Stimulated activated CD4-positive, alpha-beta T cell treated with anti-CD3 and anti-CD28 coated beads, Interleukin-2, amount 100 ng/mL, for 48 hours (primary cell): Measurements from ENCODE around the gene PNO1.
"Not testable (repeated sequence)": the region's sequence is repeated elsewhere in the genome, so short reads cannot be mapped to it uniquely, and the experiment has no call there.

Source experiments
- DNase-seq, 2 donors: peaks; one replicate each; pipeline ENCODE4 v3.0.0-alpha.2; 2020

Gene PNO1

DNA sequence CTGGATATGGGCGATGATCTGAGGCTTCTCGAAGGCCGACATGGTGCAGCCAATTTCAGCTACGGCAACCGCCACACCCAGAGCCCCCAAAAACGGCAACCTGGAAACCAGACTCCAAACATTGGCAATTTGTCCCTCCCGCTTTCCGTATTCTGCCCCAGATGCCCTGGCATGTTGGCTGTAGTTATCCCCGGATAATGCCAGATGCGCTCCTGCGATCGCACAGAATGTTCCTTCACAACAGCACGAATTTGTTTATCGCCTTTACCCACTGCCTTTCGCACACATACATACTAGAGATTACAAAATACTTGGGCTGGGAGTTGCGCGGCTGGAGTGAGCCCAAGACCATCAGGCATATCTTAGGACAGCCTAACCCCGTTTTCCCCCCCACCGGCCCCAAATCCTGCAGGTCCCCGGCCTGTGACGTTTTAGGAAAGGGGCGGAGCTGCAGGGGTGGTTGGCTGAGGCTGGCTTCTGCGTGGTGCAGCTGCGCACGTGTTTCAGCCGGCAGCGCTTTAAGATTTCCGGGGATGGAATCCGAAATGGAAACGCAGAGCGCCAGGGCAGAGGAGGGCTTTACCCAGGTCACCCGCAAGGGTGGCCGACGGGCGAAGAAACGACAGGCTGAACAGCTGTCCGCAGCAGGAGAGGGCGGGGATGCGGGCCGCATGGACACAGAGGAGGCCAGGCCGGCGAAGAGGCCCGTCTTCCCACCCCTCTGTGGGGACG is at the start of gene PNO1:
PNO1 (plus strand) TSS at position 487 of the 732 bp plus-strand sequence; CDS start at position 534, 47 bp downstream.
- DNase-seq: peak; percentile 93 to 96

DNA sequence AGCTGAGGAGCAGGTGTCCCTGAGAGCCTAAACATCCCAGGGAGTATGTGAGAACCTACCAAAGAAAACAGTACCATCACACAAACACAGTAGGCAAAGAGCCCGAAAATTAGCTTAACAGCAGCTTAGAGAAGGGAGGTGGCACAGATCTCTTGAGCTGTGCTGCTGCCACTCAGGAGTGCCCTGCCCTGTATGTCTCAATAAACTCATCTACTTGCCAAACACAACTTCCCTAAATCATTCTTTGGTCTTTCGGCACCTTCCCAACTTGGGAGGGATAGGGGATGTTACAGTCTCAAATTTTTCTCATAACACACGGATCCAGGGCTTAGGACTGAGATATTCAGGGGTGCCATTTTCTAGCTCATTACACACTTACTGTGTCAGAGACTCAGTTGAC is 49.6 kb upstream of the PNO1 start:
- DNase-seq: no peak

DNA sequence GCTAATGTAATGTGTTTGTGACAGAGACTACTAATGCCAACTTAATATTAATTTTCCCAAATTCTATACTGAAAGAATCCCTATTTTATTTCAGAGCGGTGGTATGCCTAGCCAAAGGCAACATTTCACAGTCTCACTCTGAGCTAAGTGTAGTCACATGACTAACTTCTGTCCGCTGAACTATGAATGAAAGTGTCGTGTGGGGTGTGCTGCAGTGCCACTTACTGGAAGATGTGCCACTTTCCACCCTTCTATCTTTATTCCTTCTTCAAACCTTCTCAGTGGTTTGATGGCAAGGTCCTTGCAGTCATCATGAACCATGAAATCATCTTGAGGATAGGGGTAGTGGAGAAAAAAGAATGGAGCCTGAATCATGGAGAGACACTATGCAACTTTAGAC is 47.6 kb upstream of the PNO1 start:
- DNase-seq: no peak

DNA sequence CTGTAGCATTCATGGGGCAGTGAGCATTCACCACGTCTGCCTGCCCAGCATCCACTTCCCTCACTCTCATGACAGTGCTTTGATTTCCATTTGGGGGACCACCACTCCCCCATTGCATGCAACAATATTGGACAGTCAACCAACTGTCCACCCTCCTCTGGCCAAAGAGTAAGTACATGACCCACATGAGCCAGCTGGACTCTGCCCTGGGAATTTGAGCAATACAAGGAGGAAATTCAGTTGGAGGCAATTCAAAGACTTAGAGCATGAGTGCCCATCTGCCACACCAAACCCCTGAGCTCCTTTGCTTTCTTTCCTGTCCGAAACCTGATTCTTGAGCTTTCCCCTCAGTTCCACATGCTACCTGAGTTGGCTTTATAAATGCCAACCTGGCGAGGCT is 41.7 kb upstream of the PNO1 start:
- no peak for DNase-seq

DNA sequence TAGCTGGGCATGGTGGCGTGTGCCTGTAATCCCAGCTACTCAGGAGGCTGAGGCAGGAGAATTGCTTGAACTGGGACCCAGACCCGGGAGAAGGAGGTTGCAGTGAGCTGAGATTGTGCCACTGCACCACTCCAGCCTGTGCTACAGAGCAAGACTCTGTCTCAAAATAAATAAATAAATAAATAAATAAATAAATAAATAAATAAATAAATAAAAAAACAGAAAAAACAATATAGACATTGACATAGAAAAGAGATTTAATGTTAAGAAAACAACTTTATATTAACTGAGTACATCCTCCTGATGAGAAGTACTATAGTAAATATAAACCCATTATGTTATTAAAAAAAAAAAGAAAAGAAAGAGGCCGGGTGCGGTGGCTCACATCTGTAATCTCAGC is 39.8 kb upstream of the PNO1 start:
- DNase-seq: not testable (repeated sequence)

DNA sequence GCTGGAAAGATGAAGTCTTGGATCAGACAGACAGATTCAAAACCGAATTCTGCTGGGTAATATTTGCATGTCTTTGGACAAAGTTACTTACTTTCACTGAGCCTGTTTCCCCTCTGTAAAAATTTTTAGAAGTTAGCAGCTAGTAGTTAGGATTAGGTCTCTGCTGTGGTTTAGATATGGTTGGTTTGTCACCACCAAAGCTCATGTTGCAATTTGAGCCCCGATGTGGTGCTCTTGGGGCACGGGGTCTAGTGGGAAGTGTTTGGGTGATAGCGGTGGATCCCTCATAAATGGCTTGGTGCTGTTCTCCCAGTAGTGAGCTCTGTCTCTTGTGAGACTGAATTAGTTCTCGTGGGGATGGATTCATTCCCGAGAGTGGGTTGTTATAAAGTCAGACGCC is 38.9 kb upstream of the PNO1 start:
- no peak for DNase-seq

DNA sequence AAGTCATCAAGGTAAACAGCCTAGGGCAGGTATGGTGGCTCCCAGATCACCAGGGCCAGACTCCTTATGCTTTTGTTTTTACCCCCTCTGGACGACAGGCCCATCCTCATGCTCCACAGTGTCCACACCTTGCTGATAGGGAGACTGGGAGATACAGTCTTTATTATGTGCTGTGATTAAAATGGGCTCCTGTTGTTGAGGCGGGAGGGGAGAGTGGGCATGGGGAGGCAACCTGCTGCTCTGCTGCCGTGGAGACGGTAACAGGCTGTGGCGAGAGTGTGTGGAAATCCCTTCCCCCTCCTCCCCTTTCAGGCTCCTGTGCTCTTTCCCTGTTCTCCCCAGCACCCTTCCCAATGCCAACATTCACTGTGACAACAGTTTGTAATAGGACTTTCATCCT is 38.2 kb upstream of the PNO1 start:
- no peak for DNase-seq

DNA sequence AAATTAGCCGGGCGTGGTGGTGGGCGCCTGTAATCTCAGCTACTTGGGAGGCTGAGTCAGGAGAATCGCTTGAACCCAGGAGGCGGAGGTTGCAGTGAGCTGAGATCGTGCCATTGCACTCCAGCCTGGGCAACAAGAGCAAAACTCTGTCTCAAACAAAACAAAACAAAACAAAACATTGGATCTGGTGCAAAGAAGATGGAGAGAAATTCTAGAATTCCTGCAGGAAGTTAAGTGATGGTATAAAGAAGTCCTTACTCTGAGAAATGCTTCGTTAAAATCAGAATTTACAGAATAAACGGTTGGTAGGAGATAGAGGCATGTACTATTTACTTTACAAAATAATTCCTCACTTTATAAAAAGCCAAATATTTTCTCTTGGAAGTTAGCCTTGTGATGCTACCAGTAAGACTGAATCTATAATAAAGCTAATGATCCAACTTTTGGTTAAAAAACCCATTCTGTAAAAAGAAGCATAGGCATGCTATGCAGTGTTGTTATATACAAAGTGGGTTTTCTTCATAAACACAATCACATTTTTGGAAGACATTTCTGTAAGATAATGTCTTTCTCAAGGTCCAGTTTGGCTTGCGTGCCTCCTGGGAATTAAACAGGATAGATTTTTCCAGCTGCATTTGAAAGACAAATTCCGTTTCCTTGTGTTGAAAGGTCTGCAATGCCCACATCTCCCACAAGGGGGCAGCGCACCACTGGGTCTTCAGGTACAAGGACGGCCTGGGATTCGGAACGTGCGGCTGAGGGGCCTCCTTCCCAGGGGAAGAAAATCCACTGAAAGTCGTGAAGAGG is 35.6 kb upstream of the PNO1 start:
- peak; percentile 75 to 82 for DNase-seq

DNA sequence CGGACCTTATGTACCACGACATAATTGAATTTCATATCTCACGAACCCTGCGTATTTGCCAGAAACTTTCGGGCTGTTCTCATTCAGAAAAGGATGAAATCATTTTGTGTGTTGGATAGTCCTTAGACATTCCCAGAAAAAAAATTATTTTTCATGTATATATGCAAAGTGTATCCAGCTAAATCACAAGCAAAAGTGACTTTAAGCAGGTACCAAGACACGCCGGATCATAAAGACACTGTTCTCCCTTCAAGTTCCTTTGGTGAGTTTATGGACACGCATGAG is 35.1 kb upstream of the PNO1 start:
- no peak for DNase-seq

DNA sequence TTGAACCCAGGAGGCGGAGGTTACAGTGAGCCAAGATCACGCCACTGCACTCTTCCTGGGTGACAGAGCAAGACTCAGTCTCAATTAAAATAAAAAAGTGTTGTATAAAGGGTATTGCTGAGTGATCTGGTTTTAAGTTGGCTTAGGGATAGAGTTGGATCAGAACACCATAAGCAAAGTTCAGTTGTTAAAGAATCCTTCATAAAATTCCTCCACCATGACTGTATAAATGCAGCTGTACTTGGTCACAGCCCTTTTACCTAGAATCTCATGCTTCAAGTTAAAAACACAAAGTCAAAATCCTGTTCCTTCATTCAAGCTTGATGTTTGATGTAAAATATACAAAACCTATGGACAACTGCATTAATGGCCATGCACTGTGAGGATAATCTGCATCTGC is 33.4 kb upstream of the PNO1 start:
- no peak for DNase-seq

DNA sequence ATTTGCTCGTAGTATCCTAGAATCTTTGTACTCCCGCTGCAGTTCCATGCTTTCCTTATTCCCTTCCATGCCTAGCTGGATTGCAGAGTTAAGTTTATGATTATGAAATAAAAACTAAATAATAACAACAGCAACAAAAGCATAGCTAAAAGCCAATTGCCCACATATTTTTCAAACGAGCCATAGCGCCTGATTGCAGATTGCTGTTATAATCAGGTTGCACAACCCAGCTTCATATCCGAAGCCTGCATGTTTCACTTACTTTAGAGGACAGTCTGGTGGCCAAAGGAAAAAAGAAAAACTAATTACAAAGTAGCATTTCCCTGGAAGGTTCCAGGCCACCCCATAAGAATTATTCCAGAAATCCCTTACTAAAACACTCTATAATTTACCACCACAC is 31.9 kb upstream of the PNO1 start:
- DNase-seq: no peak

DNA sequence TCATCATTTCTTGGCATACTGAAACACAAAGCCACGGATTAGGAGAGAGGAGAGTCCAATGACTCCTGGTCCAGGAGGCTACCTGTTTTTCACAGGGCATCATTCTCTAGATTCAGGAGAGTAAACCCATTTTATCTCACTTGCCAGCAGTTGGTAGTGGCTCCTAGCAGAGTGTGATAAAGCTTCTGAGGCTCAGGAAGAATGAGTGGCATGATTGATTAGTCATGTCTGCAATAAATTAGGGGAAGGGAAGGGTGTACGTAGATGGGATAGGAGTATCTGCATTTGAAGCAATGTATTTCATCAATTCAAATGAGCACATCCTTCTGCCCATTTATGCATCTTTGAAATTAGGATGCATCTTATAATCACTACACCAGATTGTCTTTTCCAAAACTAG is 31.1 kb upstream of the PNO1 start:
- DNase-seq: no peak

DNA sequence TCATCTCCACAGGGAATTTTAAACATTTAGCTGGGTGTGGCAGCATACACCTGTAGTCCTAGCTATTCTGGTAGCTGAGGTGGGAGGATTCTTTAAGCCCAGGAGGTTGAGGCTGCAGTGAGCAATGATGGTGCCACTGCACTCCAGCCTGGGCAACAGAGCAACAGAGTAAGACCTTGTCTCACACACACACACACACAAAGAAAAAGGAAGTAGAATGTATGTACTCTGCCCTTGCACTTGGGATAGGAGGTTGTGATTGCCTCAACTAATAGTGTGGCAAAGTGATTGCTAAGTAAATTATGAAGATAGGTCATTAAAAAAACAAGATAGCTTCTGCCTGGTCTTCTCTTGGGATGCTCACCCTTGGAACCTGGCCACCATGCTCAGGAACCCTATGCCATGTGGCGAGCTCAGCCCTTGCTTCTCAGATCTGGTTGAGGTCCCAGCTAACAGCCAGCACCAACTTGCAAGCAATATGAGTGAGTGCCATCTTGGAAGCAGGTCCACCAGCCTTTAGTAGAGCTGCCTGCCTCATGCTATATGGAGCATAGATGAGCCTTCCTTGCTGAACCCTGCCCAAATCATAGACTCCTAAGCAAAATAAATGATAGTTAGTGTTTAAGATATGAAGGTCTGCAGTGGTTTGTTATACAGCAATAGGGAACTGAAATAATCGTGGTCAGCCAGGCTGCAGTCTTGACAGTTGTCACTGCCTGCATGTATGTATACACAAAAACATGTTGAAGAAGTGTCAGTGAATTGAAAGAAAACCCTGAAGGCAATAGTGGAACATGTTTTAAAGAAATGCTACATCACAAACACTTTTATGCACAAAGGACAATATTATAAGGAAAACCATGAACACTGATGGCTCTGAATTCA is 30.1 kb upstream of the PNO1 start:
- DNase-seq: no peak

DNA sequence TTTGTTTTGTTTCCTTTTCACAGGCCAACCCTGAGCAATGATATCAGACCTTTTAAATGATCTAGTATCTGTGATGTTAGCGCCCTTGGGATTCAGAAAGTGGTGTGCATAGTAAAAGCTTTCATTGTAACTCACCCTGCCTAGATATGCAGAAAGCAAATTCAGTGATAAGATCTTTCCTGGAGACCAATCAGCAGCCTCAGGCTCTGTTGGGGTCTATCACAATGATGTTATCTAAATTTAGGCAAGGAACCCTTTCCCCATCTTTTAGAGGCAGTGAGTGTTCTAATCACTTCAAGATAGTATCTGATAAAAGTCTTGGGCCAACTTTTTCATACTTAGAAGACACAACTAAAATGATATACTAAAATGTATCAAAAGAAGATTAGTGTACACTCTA is 23.6 kb upstream of the PNO1 start:
- no peak for DNase-seq

DNA sequence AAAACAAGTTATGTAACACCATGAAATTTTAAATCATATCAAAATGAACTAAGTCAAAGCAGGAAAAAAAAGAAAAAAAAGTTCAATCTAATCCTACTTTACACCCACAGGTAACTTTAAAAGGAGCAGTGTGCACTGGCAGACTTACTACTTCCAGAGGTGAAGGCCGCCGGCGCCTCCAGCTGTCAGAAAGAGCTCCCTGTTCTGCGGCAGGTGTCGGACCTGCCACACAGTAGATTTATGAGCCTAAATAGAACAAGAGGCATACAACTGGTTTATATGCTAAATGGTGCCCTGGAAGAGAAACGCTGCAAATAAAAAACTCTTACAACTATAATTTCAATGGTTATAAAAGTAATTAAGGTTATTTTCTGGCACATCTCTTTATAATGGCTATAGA is 23.1 kb upstream of the PNO1 start:
- no peak for DNase-seq

DNA sequence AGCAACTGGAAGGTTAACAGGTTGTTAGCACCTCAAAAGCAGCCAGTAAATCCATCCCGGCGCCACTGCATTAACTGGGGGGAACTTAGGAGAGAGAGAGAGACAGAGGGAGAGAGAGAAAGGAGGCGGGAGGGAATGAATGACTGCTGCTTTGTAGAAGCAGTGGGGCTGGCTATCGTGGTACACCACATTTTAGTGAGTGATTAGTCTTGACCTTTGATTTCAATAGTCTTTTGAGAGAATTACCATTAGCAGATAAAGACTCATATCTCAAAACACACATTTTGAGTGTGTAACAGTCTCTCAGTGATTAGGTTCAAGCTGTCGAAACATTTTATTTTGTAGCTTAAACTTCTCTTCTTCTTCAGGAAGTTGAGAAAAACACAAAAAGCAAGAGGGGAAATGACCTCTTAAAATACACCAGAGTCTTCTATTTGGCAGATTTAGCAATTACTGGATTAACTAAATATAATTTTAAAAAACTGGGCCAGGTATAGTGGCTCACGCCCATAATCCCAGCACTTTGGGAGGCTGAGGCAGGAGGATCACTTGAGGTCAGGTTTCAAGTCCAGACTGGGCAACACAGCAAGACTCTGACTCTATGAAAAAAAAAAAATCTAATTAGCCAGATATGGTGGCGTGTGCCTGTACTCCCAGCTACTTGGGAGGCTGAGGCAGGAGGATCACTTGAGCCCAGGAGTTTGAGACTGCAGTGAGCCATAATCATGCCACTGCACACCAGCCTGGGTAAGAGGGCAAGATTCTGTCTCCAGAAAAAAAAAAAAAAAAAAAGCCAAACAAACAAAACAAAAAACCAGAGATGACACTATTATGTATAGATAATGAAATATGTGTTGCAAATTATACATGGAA is 22.0 kb upstream of the PNO1 start:
- DNase-seq: no peak

DNA sequence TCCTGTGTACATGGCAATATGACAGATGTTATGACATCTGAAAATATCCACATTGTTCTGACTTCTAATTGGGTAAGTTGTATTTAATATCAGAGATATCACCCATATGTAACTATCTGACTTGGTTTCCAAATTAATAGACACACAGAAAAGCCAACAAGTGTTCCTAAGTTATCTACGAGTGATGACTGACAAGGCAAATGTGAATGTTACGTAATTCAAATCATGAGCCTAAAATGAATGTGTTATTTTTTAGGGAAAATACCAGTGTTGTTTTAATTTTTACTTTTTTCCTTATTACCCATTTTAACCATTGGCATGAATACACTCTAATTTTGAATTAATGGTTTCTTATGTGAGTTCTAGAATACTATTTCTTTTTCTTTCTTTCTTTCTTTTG is 15.8 kb upstream of the PNO1 start:
- no peak for DNase-seq

DNA sequence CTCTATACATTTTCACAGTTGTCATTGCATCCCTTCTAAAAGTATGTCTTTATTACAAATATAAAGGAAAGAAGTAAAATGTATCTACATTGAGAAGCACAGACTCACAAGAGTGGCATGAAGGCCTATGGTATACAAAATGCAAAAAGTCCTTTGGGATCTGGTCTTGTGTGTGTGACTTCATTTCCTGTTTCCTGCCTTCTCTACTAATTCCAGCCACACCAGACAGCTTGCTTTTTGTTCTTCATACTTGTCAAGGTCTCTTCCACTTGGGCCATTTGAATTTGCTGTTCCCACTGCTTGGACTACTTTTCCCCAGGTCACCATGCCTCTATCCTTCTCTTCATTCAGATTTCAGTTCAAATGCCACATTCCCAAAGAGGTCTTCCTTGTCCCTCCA is 6.7 kb upstream of the PNO1 start:
- DNase-seq: no peak

DNA sequence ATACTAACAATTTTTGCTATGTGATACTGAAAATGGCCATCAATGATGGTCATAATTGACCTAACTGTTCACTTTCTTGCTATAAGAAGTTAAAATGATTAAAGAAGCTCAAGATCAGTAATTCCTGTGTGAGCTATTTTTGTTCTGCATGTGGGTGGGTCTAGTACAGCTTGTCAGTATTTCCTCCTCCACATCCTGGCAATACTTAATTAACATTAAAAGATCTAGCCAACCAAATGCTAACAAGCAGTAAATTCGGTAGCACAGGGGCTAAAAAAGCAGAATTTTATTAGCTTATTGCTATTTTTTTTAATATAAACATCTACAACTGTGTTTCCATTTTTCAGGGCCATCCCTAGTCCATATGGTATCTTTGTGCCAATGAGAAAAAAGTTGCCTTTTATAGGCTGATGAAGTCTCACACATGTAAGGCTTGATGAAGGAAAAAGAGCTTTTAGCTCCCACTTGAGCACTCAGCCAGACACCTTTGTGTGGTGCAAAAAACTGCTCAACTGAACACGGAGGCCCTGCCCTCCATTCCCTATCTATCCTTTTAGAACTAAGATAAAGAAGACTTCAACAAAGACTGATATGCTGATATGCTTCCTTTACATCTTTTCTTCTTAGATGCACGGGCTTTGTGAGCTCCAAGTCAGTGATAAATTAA is 4.9 kb upstream of the PNO1 start:
- DNase-seq: no peak

DNA sequence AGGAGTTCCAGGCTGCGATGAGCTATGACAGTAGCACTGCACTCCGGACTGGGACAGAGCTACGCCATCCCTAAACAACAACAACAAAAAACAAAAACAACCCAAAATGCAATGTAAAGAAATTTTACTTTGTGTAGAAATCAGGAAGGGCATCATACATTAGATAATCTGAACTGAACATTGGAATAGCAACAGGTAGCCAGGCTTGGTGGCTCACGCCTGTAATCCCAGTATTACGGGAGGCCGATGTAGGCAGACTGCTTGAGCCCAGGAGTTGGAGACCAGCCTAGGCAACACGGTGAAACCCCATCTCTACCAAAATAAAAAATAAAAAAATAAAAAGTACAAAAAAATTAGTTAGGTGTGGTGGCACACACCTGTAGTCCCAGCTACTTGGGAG is 2.1 kb upstream of the PNO1 start:
- DNase-seq: no peak

DNA sequence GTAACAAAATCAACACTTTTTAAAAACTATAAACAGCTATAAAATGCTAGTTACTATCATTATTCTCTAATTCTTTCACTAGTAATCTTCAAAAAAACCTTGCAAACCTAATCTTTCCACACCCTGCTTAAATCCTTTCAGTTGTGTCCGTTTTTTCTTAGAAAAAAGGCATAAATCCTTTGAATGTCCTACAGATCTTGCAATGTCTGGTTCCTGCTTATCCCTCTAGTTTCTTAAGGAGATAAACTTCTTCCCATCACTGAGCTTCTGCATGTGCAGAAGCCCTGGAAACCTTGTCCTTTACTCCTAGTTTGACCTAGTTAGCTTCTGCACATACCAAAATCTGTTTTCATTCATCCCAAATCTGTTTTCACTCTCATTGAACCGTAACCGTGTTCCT is 1.3 kb upstream of the PNO1 start:
- no peak for DNase-seq

DNA sequence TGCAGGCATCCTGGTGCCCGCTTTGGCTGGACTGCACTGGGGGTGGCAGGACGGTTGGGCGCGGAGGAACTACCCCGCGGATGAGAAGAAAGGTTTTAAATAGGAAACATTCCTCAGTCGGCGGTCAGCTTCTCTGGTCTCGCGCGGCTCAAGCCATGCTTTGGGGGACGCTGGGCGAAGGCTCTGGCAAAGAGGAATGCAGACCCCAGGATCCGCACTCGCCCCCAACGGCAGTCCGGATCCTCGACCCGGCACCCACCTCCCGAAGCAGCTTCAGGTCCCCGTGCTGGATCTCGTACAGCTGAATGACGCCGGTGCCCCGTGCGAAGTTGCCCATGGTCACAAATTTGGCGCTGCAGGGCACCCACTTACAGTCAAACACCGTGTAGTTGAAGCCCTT is 686 bp upstream of the PNO1 start:
- no peak for DNase-seq
